Calu3 (cell line): ENCODE data around the gene MACF1. TPM values are rescaled to one million over a fixed set of nuclear protein-coding genes. Genes with fewer than 3 reads are reported as not detected.
"Not testable (repeated sequence)": the region's sequence is repeated elsewhere in the genome, so short reads cannot be mapped to it uniquely, and the experiment has no call there.

ENCODE experiments used
- BruUV-seq: library from RNA; stranded (reverse); fragments of 400-500 nt; replicated peaks from 2 replicates; lab custom pipeline; 2021; lab: Mats Ljungman, UMichigan
- CTCF ChIA-PET: fragments of 300-600 bp; sonication (Branson Sonifier 250); formaldehyde crosslinking; loops from one replicate; lab custom pipeline; 2022; ENCODE audit warnings: antibody characterized with exemption; lab: Charles Lee
- DNase-seq: peaks from one replicate; pipeline ENCODE4 v3.0.0; 2022
- H3K27ac Mint-ChIP-seq: one replicate; pipeline ENCODE4 v1.8.0; 2022; ENCODE audit warnings: mixed read lengths; ENCODE audit not compliant: unreplicated experiment
- H3K27me3 Mint-ChIP-seq: one replicate; pipeline ENCODE4 v1.8.0; 2022; ENCODE audit warnings: mixed read lengths; ENCODE audit not compliant: unreplicated experiment
- H3K36me3 Mint-ChIP-seq: one replicate; pipeline ENCODE4 v1.8.0; 2022; ENCODE audit warnings: mild to moderate bottlenecking, moderate library complexity, mixed read lengths; ENCODE audit not compliant: insufficient read depth, unreplicated experiment
- H3K4me1 Mint-ChIP-seq: one replicate; pipeline ENCODE4 v1.8.0; 2022; ENCODE audit warnings: mild to moderate bottlenecking, low read depth, mixed read lengths; ENCODE audit not compliant: unreplicated experiment
- H3K4me3 Mint-ChIP-seq: one replicate; pipeline ENCODE4 v1.8.0; 2022; ENCODE audit warnings: mild to moderate bottlenecking, low read depth, moderate library complexity, mixed read lengths; ENCODE audit not compliant: unreplicated experiment
- H3K9me3 Mint-ChIP-seq: one replicate; pipeline ENCODE4 v1.8.0; 2022; ENCODE audit warnings: low read depth, mixed read lengths; ENCODE audit not compliant: unreplicated experiment
- CTCF ChIP-seq: fragments of 200-600 bp; IDR thresholded peaks from one replicate; pipeline ENCODE4 v1.8.0; 2022; ENCODE audit warnings: antibody characterized with exemption; ENCODE audit not compliant: unreplicated experiment
- intact Hi-C: fragments of 100-400 bp; cut with micrococcal nuclease; formaldehyde crosslinking; loops from one replicate; pipeline ENCODE4 v1.10.0; 2022; ENCODE audit not compliant: unreplicated experiment
- total RNA-seq: library from RNA; stranded (reverse); gene quantifications from 2 replicates; pipeline ENCODE4 v1.2.3, GENCODE V29; 2022

MACF1 gene
- total RNA-seq, 1 experiment from 2014 or later = 705 TPM

- Mint-ChIP-seq H3K9me3 (no peaks in the 10 kb centered on the region), H3K27me3 (no peaks in the 10 kb centered on the region), H3K4me1 (peaks cover 10% of the 10 kb centered on the region), H3K4me3 (no peak overlapping the region), H3K36me3 (peaks cover 97% of the 10 kb centered on the region), H3K27ac (no peak overlapping the region)
- CTCF ChIA-PET = no interaction called here
- no peak for DNase-seq
- BruUV-seq = no TSS peak
- TF ChIP-seq CTCF = no peak
- intact Hi-C loops = no loop called here
These were observed 241.1 kb downstream of the MACF1 start for GRCh38 chr1:39445573-39445972.

- CTCF ChIA-PET = interaction anchor here (0.5 kb wide), 1 partner anchor 259 kb away, joined by 3 read pairs; no protein-coding TSS in a partner anchor
- BruUV-seq = no TSS peak
These were observed 242.6 kb downstream of the MACF1 start for GRCh38 chr1:39446986-39447567.

GRCh38 chr1:39450041-39450440 lies 245.5 kb downstream of the MACF1 start:
- BruUV-seq, H3K27ac Mint-ChIP-seq, H3K4me1 Mint-ChIP-seq, H3K9me3 Mint-ChIP-seq, DNase-seq, H3K4me3 Mint-ChIP-seq, intact Hi-C loops, H3K27me3 Mint-ChIP-seq: not testable (repeated sequence)
- peaks cover 95% of the 10 kb centered on the region for H3K36me3 Mint-ChIP-seq
- CTCF ChIA-PET = interaction anchor here (1.3 kb wide), 1 partner anchor 15 kb away, joined by 3 read pairs; no protein-coding TSS in a partner anchor

More at GRCh38 chr1:39446986-39447567, 242.6 kb downstream of the MACF1 start:
- peaks cover 9% of the 10 kb centered on the region for H3K4me1 Mint-ChIP-seq
- intact Hi-C loops = no loop called here
- TF ChIP-seq CTCF = no peak
- H3K4me3 Mint-ChIP-seq = no peak overlapping the region
- no peak overlapping the region for H3K27ac Mint-ChIP-seq
- no peak for DNase-seq
- no peaks in the 10 kb centered on the region for H3K9me3 Mint-ChIP-seq
- no peaks in the 10 kb centered on the region for H3K27me3 Mint-ChIP-seq
- H3K36me3 Mint-ChIP-seq = peaks cover 98% of the 10 kb centered on the region

- intact Hi-C loops = no loop called here
- CTCF ChIA-PET = no interaction called here
- Mint-ChIP-seq H3K27ac (no peak overlapping the region), H3K36me3 (peaks cover 95% of the 10 kb centered on the region), H3K9me3 (no peaks in the 10 kb centered on the region), H3K4me1 (no peaks in the 10 kb centered on the region), H3K27me3 (no peaks in the 10 kb centered on the region), H3K4me3 (no peak overlapping the region)
- TF ChIP-seq CTCF = no peak
- BruUV-seq = no TSS peak
- no peak for DNase-seq
These were observed 246.6 kb downstream of the MACF1 start for GRCh38 chr1:39450956-39451606.

GRCh38 chr1:39452081-39452480 lies 247.6 kb downstream of the MACF1 start:
- no TSS peak for BruUV-seq
- intact Hi-C loops = no loop called here
- no peak for TF ChIP-seq CTCF
- H3K36me3 Mint-ChIP-seq = peaks cover 97% of the 10 kb centered on the region
- DNase-seq = no peak
- no peaks in the 10 kb centered on the region for H3K9me3 Mint-ChIP-seq
- H3K27me3 Mint-ChIP-seq = no peaks in the 10 kb centered on the region
- H3K27ac Mint-ChIP-seq = peak overlapping the region; percentile 47
- H3K4me1 Mint-ChIP-seq = no peaks in the 10 kb centered on the region
- H3K4me3 Mint-ChIP-seq = no peak overlapping the region
- CTCF ChIA-PET = no interaction called here
